Neural cell (in vitro differentiated cells): ENCODE measurements around the gene SNTB2. TPM values are rescaled to one million over a fixed set of nuclear protein-coding genes. Genes with fewer than 3 reads are reported as not detected.

Experiments
- H2AFZ ChIP-seq: fragments of 200-600, 300-800 bp; sonication (generic), shearing (Covaris generic); 2 replicates; pipeline ENCODE4 v1.6.0; 2014; ENCODE audit warnings: low read depth, mild to moderate bottlenecking, antibody characterized with exemption, low read length, moderate library complexity
- H3F3A ChIP-seq: fragments of 200-600 bp; shearing (Covaris generic); 2 replicates; pipeline ENCODE4 v1.6.1; 2016; ENCODE audit warnings: mild to moderate bottlenecking, moderate library complexity, mixed read lengths, antibody characterized with exemption, low read length; ENCODE audit not compliant: insufficient read depth, poor library complexity, severe bottlenecking
- H3K27ac ChIP-seq: fragments of 200-600, 300-800 bp; sonication (generic), shearing (Covaris generic); 2 replicates; pipeline ENCODE4 v1.5.1; 2014; ENCODE audit warnings: mild to moderate bottlenecking, low read length, moderate library complexity
- H3K27me3 ChIP-seq: fragments of 300-800, 200-600 bp; sonication (generic), shearing (Covaris generic); 2 replicates; pipeline ENCODE4 v1.6.0; 2014; ENCODE audit warnings: mild to moderate bottlenecking, low read depth, low read length, moderate library complexity; ENCODE audit not compliant: insufficient read depth
- H3K36me3 ChIP-seq: fragments of 300-800, 200-600 bp; sonication (generic), shearing (Covaris generic); 2 replicates; pipeline ENCODE4 v1.5.1; 2014; ENCODE audit warnings: mild to moderate bottlenecking, antibody characterized with exemption, low read length, moderate library complexity; ENCODE audit not compliant: insufficient read depth
- H3K4me2 ChIP-seq: fragments of 300-800, 200-600 bp; sonication (generic), shearing (Covaris generic); 2 replicates; pipeline ENCODE4 v1.6.0; 2014; ENCODE audit warnings: mild to moderate bottlenecking, low read length
- H3K4me3 ChIP-seq: fragments of 300-800, 200-600 bp; sonication (generic), shearing (Covaris generic); 2 replicates; pipeline ENCODE4 v1.5.1; 2014; ENCODE audit warnings: mild to moderate bottlenecking, low read length, moderate library complexity
- H3K79me2 ChIP-seq: fragments of 200-600 bp; shearing (Covaris generic); replicated peaks from 2 replicates; pipeline ENCODE4 v1.6.0; 2014; ENCODE audit warnings: mild to moderate bottlenecking, low read length, moderate library complexity; ENCODE audit not compliant: insufficient read depth
- H3K9ac ChIP-seq: fragments of 300-800, 200-600 bp; sonication (generic), shearing (Covaris generic); 2 replicates; pipeline ENCODE4 v1.6.1; 2016; ENCODE audit warnings: mild to moderate bottlenecking, low read length, mixed read lengths
- H3K9me2 ChIP-seq: fragments of 200-600 bp; shearing (Covaris generic); 2 replicates; pipeline ENCODE4 v1.6.1; 2016; ENCODE audit warnings: mild to moderate bottlenecking, low read length, mixed read lengths; ENCODE audit not compliant: insufficient read depth
- H3K9me3 ChIP-seq: fragments of 200-600, 300-800 bp; sonication (generic), shearing (Covaris generic); 2 replicates; pipeline ENCODE4 v1.6.1; 2016; ENCODE audit warnings: mild to moderate bottlenecking, mixed run types, low read length, moderate library complexity, mixed read lengths
- H4K20me1 ChIP-seq: fragments of 200-600 bp; shearing (Covaris generic); 2 replicates; pipeline ENCODE4 v1.6.1; 2016; ENCODE audit warnings: mild to moderate bottlenecking, mixed run types; ENCODE audit not compliant: insufficient read depth
- EP300 ChIP-seq: fragments of 450-650 bp; conservative IDR thresholded peaks from 2 replicates; pipeline ENCODE4 v1.6.1; 2014; ENCODE audit warnings: antibody characterized with exemption, mild to moderate bottlenecking, moderate library complexity; ENCODE audit not compliant: poor library complexity, severe bottlenecking
- EZH2 ChIP-seq: fragments of 200-600, 300-800 bp; shearing (Covaris generic), sonication (generic); IDR thresholded peaks from 2 replicates; pipeline ENCODE4 v1.6.1; 2014; ENCODE audit warnings: antibody characterized with exemption, low read length, borderline replicate concordance, mild to moderate bottlenecking; ENCODE audit not compliant: insufficient read depth, poor library complexity, severe bottlenecking
- MXI1 ChIP-seq: fragments of 450-650 bp; conservative IDR thresholded peaks from 2 replicates; pipeline ENCODE4 v1.6.1; 2014; ENCODE audit warnings: antibody characterized with exemption, mild to moderate bottlenecking; ENCODE audit not compliant: poor library complexity, severe bottlenecking
- POLR2AphosphoS5 ChIP-seq: IDR thresholded peaks from 2 replicates; pipeline ENCODE4 v1.6.1; 2012
- RAD21 ChIP-seq: fragments of 450-650 bp; conservative IDR thresholded peaks from 2 replicates; pipeline ENCODE4 v1.6.1; 2014; ENCODE audit warnings: antibody characterized with exemption, mild to moderate bottlenecking, moderate library complexity
- SMC3 ChIP-seq: fragments of 450-650 bp; conservative IDR thresholded peaks from 2 replicates; pipeline ENCODE4 v1.6.1; 2014; ENCODE audit warnings: antibody characterized with exemption, mild to moderate bottlenecking, moderate library complexity; ENCODE audit not compliant: poor library complexity
- TAF1 ChIP-seq: IDR thresholded peaks from 2 replicates; pipeline ENCODE4 v1.6.1; 2012; ENCODE audit warnings: low read depth
- polyA plus RNA-seq: library from polyadenylated mRNA; depleted of rRNA; stranded (reverse); fragments of >200 nt; gene quantifications from 2 replicates; pipeline ENCODE4 v1.2.3, GENCODE V29; 2014
- TF ChIP-seq, protein P1 (sequence below): fragments of 450-650 bp; IDR thresholded peaks from 2 replicates; pipeline ENCODE4 v1.5.1; 2014; ENCODE audit warnings: antibody characterized with exemption, mild to moderate bottlenecking, moderate library complexity; ENCODE audit not compliant: poor library complexity, severe bottlenecking
- TF ChIP-seq, protein P2 (sequence below): IDR thresholded peaks from 2 replicates; pipeline ENCODE4 v1.6.1; 2012; ENCODE audit warnings: borderline replicate concordance

Gene SNTB2
- polyA plus RNA-seq, 1 donor from 2014 or later = 7.0 TPM

DNA sequence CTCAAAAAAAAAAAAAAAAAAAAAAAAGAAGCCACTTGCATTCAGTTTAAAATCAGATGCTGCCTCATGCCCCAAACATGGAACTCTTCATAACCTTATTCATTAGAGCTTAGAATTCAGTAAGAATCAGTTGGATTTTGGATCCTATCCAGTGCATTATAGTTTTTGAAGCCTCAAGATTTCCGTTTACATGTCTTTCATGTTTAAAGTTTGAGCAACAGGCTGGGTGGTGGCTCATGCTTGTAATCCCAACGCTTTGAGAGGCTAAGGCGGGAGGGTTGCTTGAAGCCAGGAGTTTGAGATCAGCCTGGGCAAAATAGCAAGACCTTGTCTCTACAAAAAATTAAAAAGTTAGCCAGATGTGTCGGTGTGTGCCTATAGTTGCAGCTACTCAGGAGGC lies 55.0 kb downstream of the SNTB2 start:
- TF ChIP-seq POLR2AphosphoS5 = no peak
- TF ChIP-seq EZH2 = no peak
- no peak for TF ChIP-seq RAD21
- no peak for TF ChIP-seq MXI1
- no peak for TF ChIP-seq EP300
- no peak for TF ChIP-seq SMC3
- TF ChIP-seq, protein P1, sequence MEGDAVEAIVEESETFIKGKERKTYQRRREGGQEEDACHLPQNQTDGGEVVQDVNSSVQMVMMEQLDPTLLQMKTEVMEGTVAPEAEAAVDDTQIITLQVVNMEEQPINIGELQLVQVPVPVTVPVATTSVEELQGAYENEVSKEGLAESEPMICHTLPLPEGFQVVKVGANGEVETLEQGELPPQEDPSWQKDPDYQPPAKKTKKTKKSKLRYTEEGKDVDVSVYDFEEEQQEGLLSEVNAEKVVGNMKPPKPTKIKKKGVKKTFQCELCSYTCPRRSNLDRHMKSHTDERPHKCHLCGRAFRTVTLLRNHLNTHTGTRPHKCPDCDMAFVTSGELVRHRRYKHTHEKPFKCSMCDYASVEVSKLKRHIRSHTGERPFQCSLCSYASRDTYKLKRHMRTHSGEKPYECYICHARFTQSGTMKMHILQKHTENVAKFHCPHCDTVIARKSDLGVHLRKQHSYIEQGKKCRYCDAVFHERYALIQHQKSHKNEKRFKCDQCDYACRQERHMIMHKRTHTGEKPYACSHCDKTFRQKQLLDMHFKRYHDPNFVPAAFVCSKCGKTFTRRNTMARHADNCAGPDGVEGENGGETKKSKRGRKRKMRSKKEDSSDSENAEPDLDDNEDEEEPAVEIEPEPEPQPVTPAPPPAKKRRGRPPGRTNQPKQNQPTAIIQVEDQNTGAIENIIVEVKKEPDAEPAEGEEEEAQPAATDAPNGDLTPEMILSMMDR = no peak
- TF ChIP-seq, protein P2, sequence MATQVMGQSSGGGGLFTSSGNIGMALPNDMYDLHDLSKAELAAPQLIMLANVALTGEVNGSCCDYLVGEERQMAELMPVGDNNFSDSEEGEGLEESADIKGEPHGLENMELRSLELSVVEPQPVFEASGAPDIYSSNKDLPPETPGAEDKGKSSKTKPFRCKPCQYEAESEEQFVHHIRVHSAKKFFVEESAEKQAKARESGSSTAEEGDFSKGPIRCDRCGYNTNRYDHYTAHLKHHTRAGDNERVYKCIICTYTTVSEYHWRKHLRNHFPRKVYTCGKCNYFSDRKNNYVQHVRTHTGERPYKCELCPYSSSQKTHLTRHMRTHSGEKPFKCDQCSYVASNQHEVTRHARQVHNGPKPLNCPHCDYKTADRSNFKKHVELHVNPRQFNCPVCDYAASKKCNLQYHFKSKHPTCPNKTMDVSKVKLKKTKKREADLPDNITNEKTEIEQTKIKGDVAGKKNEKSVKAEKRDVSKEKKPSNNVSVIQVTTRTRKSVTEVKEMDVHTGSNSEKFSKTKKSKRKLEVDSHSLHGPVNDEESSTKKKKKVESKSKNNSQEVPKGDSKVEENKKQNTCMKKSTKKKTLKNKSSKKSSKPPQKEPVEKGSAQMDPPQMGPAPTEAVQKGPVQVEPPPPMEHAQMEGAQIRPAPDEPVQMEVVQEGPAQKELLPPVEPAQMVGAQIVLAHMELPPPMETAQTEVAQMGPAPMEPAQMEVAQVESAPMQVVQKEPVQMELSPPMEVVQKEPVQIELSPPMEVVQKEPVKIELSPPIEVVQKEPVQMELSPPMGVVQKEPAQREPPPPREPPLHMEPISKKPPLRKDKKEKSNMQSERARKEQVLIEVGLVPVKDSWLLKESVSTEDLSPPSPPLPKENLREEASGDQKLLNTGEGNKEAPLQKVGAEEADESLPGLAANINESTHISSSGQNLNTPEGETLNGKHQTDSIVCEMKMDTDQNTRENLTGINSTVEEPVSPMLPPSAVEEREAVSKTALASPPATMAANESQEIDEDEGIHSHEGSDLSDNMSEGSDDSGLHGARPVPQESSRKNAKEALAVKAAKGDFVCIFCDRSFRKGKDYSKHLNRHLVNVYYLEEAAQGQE = no peak
- no peak for TF ChIP-seq TAF1
- Histone ChIP-seq H3K9ac (no peak overlapping the region), H3K4me2 (no peak overlapping the region), H3K27ac (no peak overlapping the region), H3K9me2 (no peaks in the 10 kb centered on the region), H4K20me1 (no peaks in the 10 kb centered on the region), H3K36me3 (no peaks in the 10 kb centered on the region), H3K9me3 (no peaks in the 10 kb centered on the region), H3K79me2 (no peaks in the 10 kb centered on the region), H3F3A (no peaks in the 10 kb centered on the region), H3K4me3 (no peak overlapping the region), H2AFZ (no peak overlapping the region), H3K27me3 (no peaks in the 10 kb centered on the region)

DNA sequence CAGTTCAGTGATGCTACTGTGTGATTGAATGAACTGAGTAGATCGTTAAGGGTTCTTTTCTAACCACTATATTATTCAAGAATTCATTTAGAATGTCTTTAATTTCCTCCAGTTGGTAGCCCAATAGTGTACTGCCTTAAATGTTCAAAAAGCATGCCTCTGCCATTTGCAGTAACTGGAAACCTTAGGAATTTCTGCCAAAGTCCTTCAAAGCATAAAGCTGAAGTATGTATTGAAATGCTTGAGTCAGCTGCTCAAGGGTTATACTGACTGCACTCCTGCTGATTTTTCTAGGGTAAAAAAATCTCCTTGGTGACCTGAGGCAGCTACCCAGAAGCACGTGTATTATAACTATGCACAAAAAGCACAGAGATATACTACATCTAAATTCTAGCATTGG lies 56.5 kb downstream of the SNTB2 start:
- Histone ChIP-seq H3K4me2 (no peak overlapping the region), H3K4me3 (no peak overlapping the region), H3K9me3 (no peaks in the 10 kb centered on the region), H3K36me3 (no peaks in the 10 kb centered on the region), H3K79me2 (no peaks in the 10 kb centered on the region), H3K9ac (no peak overlapping the region), H3K9me2 (no peaks in the 10 kb centered on the region), H3F3A (no peaks in the 10 kb centered on the region), H4K20me1 (no peaks in the 10 kb centered on the region), H3K27ac (no peak overlapping the region), H2AFZ (no peak overlapping the region), H3K27me3 (no peaks in the 10 kb centered on the region)
- TF ChIP-seq, protein P2 = no peak
- TF ChIP-seq RAD21 (no peak), POLR2AphosphoS5 (no peak), EP300 (no peak), SMC3 (no peak), EZH2 (no peak), TAF1 (no peak), MXI1 (no peak)
- TF ChIP-seq, protein P1 = no peak
